Measurements from ENCODE around the gene CDH12.

Gene CDH12

GRCh38 chr5:22567983-22568382 is 285.2 kb downstream of the CDH12 start:
- Mint-ChIP-seq H3K27ac (no peak overlapping the region), H3K36me3 (ENCODE audit: low read depth) (no peaks in the 10 kb centered on the region), H3K4me1 (no peaks in the 10 kb centered on the region), H3K27me3 (ENCODE audit: low read depth, poor library complexity) (peaks cover 3% of the 10 kb centered on the region), H3K9me3 (no peaks in the 10 kb centered on the region), H3K4me3 (no peak overlapping the region)
- no peak for DNase-seq
- no peak for TF ChIP-seq CTCF (IDR thresholded peaks at IDR 0.05)

GRCh38 chr5:22560147-22560546 is 293.0 kb downstream of the CDH12 start:
- no peak for DNase-seq
- H3K4me3 Mint-ChIP-seq = no peak overlapping the region

GRCh38 chr5:22557251-22557650 is 295.9 kb downstream of the CDH12 start:
- TF ChIP-seq CTCF (IDR thresholded peaks at IDR 0.05) = no peak
- H3K27me3 Mint-ChIP-seq (ENCODE audit: low read depth, poor library complexity) = no peaks in the 10 kb centered on the region
- H3K27ac Mint-ChIP-seq = no peak overlapping the region
- no peaks in the 10 kb centered on the region for H3K9me3 Mint-ChIP-seq
- H3K4me1 Mint-ChIP-seq = no peaks in the 10 kb centered on the region
- DNase-seq = no peak
- H3K36me3 Mint-ChIP-seq (ENCODE audit: low read depth) = no peaks in the 10 kb centered on the region
- no peak overlapping the region for H3K4me3 Mint-ChIP-seq

More at GRCh38 chr5:22560147-22560546, 293.0 kb downstream of the CDH12 start:
- no peak for TF ChIP-seq CTCF (IDR thresholded peaks at IDR 0.05)
- no peak overlapping the region for H3K27ac Mint-ChIP-seq
- H3K4me1 Mint-ChIP-seq = no peaks in the 10 kb centered on the region
- H3K27me3 Mint-ChIP-seq (ENCODE audit: low read depth, poor library complexity) = no peaks in the 10 kb centered on the region
- no peaks in the 10 kb centered on the region for H3K36me3 Mint-ChIP-seq (ENCODE audit: low read depth)
- no peaks in the 10 kb centered on the region for H3K9me3 Mint-ChIP-seq

GRCh38 chr5:22554475-22554874 is 298.7 kb downstream of the CDH12 start:
- Mint-ChIP-seq H3K27ac (no peak overlapping the region), H3K4me1 (no peaks in the 10 kb centered on the region), H3K27me3 (ENCODE audit: low read depth, poor library complexity) (no peaks in the 10 kb centered on the region), H3K36me3 (ENCODE audit: low read depth) (no peaks in the 10 kb centered on the region), H3K9me3 (no peaks in the 10 kb centered on the region), H3K4me3 (no peak overlapping the region)
- no peak for TF ChIP-seq CTCF (IDR thresholded peaks at IDR 0.05)
- no peak for DNase-seq

- Mint-ChIP-seq H3K36me3 (ENCODE audit: low read depth) (no peaks in the 10 kb centered on the region), H3K27ac (peak overlapping the region; percentile 15), H3K4me3 (no peak overlapping the region), H3K4me1 (no peaks in the 10 kb centered on the region), H3K9me3 (no peaks in the 10 kb centered on the region), H3K27me3 (ENCODE audit: low read depth, poor library complexity) (no peaks in the 10 kb centered on the region)
- no peak for TF ChIP-seq CTCF (IDR thresholded peaks at IDR 0.05)
- DNase-seq = no peak
Measured at GRCh38 chr5:22549876-22550671, 303.1 kb downstream of the CDH12 start.

- TF ChIP-seq CTCF (IDR thresholded peaks at IDR 0.05) = no peak
- Mint-ChIP-seq H3K27ac (no peak overlapping the region), H3K9me3 (peaks cover 12% of the 10 kb centered on the region), H3K36me3 (ENCODE audit: low read depth) (no peaks in the 10 kb centered on the region), H3K4me1 (no peaks in the 10 kb centered on the region), H3K27me3 (ENCODE audit: low read depth, poor library complexity) (no peaks in the 10 kb centered on the region), H3K4me3 (no peak overlapping the region)
- no peak for DNase-seq
Measured at GRCh38 chr5:22542340-22542739, 310.8 kb downstream of the CDH12 start.
